ENCODE data around the gene CSNK1E.

GRCh38 chr22:38249803-38250642 is 67.2 kb downstream of the CSNK1E start:
- TF ChIP-seq CREB5 (CRISPR knock-in tag; IDR thresholded peaks at IDR 0.05; ENCODE audit: low read depth) = no peak
- no peak for TF ChIP-seq ZC3H10 (CRISPR knock-in tag; IDR thresholded peaks at IDR 0.05)
- TF ChIP-seq OSR1 (CRISPR knock-in tag; IDR thresholded peaks at IDR 0.05) = no peak
- TF ChIP-seq ZNF70 (CRISPR knock-in tag; IDR thresholded peaks at IDR 0.05) = no peak
- no peak for TF ChIP-seq CSRNP3 (CRISPR knock-in tag; IDR thresholded peaks at IDR 0.05)
- TF ChIP-seq PATZ1 (CRISPR knock-in tag; IDR thresholded peaks at IDR 0.05; ENCODE audit: borderline replicate concordance) = no peak
- no peak for TF ChIP-seq GLIS3 (CRISPR knock-in tag; IDR thresholded peaks at IDR 0.05)
- TF ChIP-seq ZFP3 (CRISPR knock-in tag; IDR thresholded peaks at IDR 0.05) = no peak
- TF ChIP-seq CSDC2 (CRISPR knock-in tag; IDR thresholded peaks at IDR 0.05) = no peak

All from SK-N-SH treated with all-trans-retinoic acid at 6 μM for 48 hours (cell line).